Stimulated activated CD4-positive, alpha-beta T cell treated with anti-CD3 and anti-CD28 coated beads, TNF-alpha, amount 100 ng/mL, for 24 hours (primary cell): Measurements from ENCODE around the gene IGSF22.

Experiments
- DNase-seq, 3 experiments: peaks; one replicate each; pipeline ENCODE4 v3.0.0-alpha.2; 2020; ENCODE audit warnings: low read depth in 3 of 3

IGSF22 gene

GRCh38 chr11:18743900-18744514 is 18.0 kb upstream of the IGSF22 start:
- DNase-seq = no peak

GRCh38 chr11:18743365-18743764 is 17.4 kb upstream of the IGSF22 start:
- DNase-seq = no peak

DNA sequence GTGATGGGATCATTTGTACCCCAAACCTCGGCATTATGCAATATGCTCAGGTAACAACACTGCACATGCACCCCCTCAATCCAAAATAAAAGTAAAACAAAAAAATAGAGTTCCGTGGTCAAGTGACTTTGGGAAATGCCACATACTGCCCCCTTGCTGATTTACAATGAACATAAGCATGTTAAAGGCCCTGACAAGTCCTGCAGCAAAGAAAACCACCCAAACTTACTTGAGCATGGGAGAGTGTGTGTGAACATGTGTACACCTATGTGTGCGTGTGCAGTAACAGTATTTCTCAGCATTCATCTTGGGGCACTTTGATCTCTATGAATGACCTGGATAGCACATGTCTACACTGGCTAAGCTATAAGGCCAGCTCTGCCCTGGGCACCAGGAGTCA is 15.8 kb upstream of the IGSF22 start:
- DNase-seq = no peak

DNA sequence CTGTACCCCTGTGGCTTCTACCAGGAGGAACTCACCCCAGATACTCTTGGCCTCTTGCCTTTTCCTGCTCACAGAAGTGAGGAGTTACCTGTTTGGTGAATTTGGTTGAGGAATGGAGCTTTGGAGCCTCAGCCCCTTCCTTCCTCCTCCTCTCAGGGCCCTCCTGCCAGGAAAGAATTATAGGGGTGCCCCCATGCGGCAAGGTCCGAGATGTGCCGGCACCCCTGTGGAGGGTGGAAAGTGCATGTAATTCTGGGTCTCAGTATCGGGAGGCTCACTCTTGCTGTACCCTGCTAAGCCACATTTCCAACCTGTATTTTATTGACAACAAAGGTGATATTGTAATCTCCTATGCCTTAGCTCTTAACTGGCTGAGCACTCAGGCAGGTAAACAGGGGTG is 13.7 kb upstream of the IGSF22 start:
- DNase-seq = no peak

DNA sequence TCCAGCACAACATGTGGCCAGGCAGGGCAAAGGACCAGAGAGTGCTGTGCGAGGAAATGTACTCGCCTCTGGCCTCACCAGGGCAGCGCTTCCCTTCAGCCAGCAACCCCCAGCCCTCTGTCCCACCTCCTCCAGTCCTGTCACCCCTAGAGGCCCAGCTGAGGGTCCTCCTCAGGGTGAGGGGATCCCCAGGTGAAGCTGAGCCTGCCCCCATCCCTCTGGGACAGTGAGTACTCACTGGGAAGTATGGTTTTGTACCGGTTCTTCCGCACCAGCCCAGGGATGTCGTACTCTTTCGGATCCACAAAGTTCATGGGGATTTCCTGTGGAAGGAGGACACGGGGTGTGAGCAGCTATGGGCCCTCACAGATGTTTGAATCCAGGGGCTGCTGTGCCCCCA is 11.7 kb upstream of the IGSF22 start:
- DNase-seq = no peak

GRCh38 chr11:18736590-18737148 is 10.7 kb upstream of the IGSF22 start:
- no peak for DNase-seq

GRCh38 chr11:18733202-18733601 is 7.2 kb upstream of the IGSF22 start:
- no peak for DNase-seq

GRCh38 chr11:18731949-18732821 is 6.2 kb upstream of the IGSF22 start:
- peak; percentile 40 to 65 (median 51) for DNase-seq

DNA sequence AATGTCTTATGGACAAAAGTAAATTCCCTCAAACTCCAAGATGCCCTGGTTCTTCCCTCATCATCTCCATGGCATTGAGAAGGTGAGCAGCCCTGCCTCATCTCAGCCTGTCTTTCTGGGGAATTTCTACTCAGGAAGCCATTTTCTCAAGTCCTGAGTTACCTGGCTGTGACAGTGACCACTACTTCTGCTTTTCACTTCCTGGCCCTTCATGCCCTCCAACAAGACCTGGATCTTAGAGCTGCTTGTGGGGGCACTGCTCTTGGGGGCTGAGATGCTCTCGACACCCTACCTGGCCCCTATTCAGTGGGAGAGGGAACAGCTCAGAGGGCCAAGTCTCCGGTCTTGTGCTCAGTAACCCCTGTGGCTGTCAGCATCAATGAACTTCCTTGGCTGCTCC is 5.5 kb upstream of the IGSF22 start:
- no peak for DNase-seq

DNA sequence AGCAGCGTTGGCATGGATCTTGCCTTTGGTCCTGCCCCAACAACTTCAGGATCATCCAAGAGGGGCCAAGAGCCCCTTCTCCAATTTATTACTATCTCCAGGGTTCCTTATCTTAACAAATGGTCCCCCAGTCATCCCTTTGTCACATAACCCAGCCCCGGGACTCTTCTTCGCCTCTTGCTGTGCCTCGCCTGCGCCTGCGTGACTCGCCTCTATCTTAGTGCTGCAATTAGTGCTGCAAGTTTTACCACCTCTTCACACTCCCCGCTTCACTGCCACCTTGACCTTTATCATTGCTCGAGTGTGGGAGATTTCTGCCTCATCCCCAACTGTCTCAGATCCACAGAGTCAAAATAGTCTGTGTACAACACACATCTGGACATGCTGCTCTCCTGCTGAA is 4.0 kb upstream of the IGSF22 start:
- no peak for DNase-seq

GRCh38 chr11:18729426-18729825 is 3.4 kb upstream of the IGSF22 start:
- DNase-seq = no peak

- no peak for DNase-seq
Observed at GRCh38 chr11:18728658-18729057, 2.7 kb upstream of the IGSF22 start.

DNA sequence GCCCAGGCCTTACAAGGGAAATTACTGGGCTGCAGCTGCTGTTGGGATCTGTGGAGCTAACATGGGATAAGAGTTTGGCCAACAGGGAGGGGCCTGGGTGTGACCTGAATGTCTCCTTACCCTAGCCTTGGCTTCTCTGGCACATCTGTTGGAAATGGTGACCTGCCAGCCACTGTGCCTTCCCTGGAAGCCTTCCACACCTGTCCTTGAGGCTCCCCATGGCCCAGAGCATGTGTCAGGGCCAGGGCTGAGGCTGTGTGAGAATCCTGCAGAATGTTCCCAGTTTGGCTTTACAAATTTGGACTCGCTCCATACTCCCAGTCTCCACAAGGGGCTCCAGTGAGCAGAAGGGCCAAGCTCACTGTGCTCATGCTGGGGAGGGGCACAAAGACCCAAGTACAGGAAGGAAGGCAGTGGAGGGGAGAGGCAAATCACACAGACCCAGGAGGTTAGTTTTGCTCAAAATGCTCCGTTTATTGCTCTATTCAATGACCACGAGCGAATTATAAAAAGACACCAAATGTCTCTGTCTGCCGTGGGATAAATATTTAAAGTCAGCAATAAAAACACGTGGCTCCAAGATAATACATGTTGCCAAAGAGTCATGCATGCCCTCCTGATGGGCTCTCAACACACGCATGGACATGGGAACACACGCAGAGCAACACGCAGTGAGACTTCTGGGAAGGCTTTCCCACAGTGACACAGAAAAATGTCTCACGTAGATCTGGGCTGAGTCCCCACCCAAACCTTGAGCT is 1.7 kb upstream of the IGSF22 start:
- peak in 1 of 3 experiments; percentile 46 for DNase-seq

- no peak for DNase-seq
Observed at GRCh38 chr11:18723991-18724390, 2.0 kb downstream of the IGSF22 start.

- DNase-seq = no peak
Observed at GRCh38 chr11:18722293-18722637, 3.7 kb downstream of the IGSF22 start.

- peak in 1 of 3 experiments; percentile 43 for DNase-seq
Observed at GRCh38 chr11:18721561-18722292, 4.3 kb downstream of the IGSF22 start.

DNA sequence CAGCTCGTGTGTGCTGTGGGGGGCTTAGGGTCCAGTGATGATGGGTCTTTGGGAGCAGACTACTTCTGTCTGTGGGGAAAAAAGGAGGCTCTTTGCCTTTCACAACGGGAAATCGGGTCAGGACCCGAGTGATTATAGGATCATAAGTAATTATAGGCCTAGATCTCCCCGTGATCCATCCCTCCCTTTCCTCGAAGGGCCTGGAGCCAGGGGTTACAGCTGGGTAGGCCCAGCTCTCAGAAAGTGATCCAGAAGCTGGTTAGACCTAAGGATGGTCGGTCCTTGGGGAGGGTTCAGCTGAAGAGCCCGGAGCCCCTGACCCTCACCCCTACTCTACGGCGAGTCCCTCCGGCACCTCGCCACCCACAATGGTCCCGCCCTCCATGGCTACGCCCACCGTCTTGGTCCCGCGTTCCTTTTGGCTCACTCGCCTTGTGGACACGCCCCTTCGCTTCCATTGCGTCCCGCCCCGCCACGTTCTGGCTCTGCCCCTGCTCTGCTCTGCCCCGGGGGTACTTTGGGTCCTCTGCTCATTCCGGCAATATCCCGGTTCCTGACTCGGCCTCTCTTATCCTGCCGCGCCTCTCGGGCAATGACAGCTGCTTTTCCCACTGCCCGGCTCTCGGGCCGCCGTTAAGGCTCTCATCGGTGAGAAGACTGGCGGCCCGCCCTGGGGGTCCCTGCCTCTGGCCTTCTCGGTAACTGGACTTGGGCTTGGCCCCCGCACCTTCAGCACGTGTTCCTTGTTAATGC is 5.0 kb downstream of the IGSF22 start:
- peak; percentile 60 to 85 (median 64) for DNase-seq

DNA sequence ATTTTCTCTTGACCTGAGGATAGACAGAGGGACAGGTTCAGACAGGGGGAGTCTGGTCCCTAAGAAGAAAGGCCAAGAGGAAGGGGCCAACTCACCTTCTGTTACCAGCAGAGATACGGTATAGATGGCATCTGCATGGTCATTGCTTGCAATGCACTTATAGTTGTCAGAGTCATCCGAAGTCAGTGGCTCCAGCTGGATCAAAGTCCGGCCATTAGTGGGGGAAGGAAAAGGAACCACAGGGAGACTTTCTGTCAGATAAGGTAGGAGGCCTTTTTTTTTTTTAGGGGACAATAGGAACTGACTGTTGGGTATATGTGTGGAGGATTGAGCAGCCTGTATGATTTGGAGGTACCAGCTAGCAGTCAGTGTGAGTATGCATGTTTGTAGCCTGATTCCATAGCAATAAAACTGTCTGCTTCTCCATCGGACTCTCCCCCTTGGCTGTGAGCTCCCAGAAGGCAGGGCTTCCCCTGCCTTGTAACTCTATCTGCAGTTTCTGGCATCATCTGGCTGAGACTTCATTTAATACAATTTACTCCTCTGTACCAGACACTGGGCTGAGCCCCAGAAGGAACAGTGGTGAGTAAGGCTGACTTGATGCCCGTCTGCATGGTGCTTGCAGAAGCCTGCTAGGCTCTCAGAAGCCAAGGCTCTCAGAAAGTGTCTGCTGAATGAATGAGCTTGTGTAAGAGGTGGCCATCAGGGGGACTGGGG is 5.7 kb downstream of the IGSF22 start:
- no peak for DNase-seq

GRCh38 chr11:18715476-18715875 is 10.5 kb downstream of the IGSF22 start:
- DNase-seq = no peak

DNA sequence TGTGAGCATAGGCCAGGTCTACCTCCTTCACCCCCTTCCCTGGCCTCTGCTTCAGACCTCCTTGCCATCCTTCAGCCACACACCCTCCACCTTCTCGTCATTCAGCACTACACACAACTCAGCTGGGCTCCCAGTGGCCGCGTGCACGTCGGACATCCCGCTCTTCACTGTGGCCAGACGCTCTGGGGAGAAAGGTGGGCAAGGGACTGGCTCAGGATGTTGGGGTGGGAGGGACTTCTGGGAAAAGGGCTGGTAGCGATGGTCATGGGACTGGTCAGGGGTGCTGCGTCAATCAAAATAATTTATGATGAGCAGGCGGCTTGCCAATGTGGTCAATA is 11.6 kb downstream of the IGSF22 start:
- no peak for DNase-seq
